Measurements from ENCODE around the gene CAMK2G.

Gene CAMK2G

DNA sequence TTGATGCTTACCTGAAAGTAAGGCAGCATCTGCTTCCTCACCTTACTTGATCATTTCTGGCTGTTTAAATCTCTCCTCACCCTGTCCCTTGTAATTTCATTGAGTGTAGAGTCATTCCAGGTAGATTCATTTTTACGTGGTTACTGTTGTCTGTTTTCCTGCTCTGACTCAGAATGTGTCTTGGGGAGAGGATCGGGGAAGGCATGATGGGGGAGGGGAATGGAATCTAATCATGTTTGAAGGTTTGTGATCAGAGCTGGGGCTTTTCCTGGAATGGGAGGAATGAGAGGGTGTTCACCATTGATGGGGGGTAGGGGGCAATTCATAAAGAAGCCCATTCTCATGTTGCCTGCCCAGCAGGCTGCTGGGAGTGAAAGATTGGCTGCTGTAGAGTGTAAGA is 111.4 kb downstream of the CAMK2G start:
- DNase-seq: no peak

All from 8988T (cell line).